HG03066 (cell line): Measurements from ENCODE around the gene CDH4.

Source experiments
- ATAC-seq: cut with Tn5 transposase; IDR thresholded peaks from one replicate; pipeline ENCODE4 v1.9.1; 2021; ENCODE audit warnings: low read depth; ENCODE audit not compliant: unreplicated experiment

CDH4 gene

GRCh38 chr20:61779176-61779965 is 527.3 kb downstream of the CDH4 start:
- ATAC-seq: no peak

GRCh38 chr20:61780066-61780465 is 528.0 kb downstream of the CDH4 start:
- no peak for ATAC-seq

- ATAC-seq: no peak
Observed at GRCh38 chr20:61784801-61785566, 532.9 kb downstream of the CDH4 start.

- no peak for ATAC-seq
Observed at GRCh38 chr20:61785567-61785816, 533.4 kb downstream of the CDH4 start.

- ATAC-seq: no peak
Observed at GRCh38 chr20:61786230-61786629, 534.2 kb downstream of the CDH4 start.

GRCh38 chr20:61788343-61788742 is 536.3 kb downstream of the CDH4 start:
- no peak for ATAC-seq

- no peak for ATAC-seq
Observed at GRCh38 chr20:61789329-61789728, 537.3 kb downstream of the CDH4 start.

GRCh38 chr20:61790116-61790827 is 538.2 kb downstream of the CDH4 start:
- ATAC-seq: no peak

GRCh38 chr20:61791995-61792394 is 539.9 kb downstream of the CDH4 start:
- ATAC-seq: no peak

GRCh38 chr20:61795669-61796630 is 543.9 kb downstream of the CDH4 start:
- no peak for ATAC-seq

- no peak for ATAC-seq
Observed at GRCh38 chr20:61796738-61797137, 544.7 kb downstream of the CDH4 start.

- no peak for ATAC-seq
Observed at GRCh38 chr20:61797200-61797599, 545.1 kb downstream of the CDH4 start.

GRCh38 chr20:61797971-61798411 is 545.9 kb downstream of the CDH4 start:
- ATAC-seq: no peak

- ATAC-seq: no peak
Observed at GRCh38 chr20:61798632-61799031, 546.6 kb downstream of the CDH4 start.

GRCh38 chr20:61799394-61799923 is 547.4 kb downstream of the CDH4 start:
- ATAC-seq: no peak

GRCh38 chr20:61799928-61800327 is 547.9 kb downstream of the CDH4 start:
- ATAC-seq: no peak

GRCh38 chr20:61800359-61801064 is 548.5 kb downstream of the CDH4 start:
- no peak for ATAC-seq

- no peak for ATAC-seq
Observed at GRCh38 chr20:61801065-61801360, 549.0 kb downstream of the CDH4 start.

GRCh38 chr20:61801428-61801827 is 549.4 kb downstream of the CDH4 start:
- ATAC-seq: no peak
